DND-41 (cell line): Measurements from ENCODE around the gene JRKL.

Experiments
- ATAC-seq: fragments of 200-7000 bp; cut with Tn5 transposase; 3 replicates; pipeline ENCODE4 v1.9.1; 2021; ENCODE audit warnings: low read depth; ENCODE audit not compliant: insufficient read depth
- DNase-seq: peaks from one replicate; pipeline ENCODE4 v3.0.0-alpha.2; 2020
- H2AFZ ChIP-seq: 2 replicates; pipeline ENCODE4 v1.6.0; 2012; ENCODE audit warnings: low read depth, low read length
- H3K27ac ChIP-seq: 2 replicates; pipeline ENCODE4 v1.5.1; 2012; ENCODE audit warnings: low read length, inconsistent platforms
- H3K27me3 ChIP-seq: fragments of 200-600 bp; sonication (generic); 2 replicates; pipeline ENCODE4 v1.6.0; 2012; ENCODE audit warnings: low read length, mild to moderate bottlenecking, inconsistent platforms; ENCODE audit not compliant: insufficient read depth, poor library complexity
- H3K36me3 ChIP-seq: 2 replicates; pipeline ENCODE4 v1.5.1; 2012; ENCODE audit warnings: low read length, inconsistent platforms; ENCODE audit not compliant: insufficient read depth
- H3K4me1 ChIP-seq: 2 replicates; pipeline ENCODE4 v1.5.1; 2012; ENCODE audit warnings: mild to moderate bottlenecking, low read length; ENCODE audit not compliant: insufficient read depth
- H3K4me2 ChIP-seq: 2 replicates; pipeline ENCODE4 v1.6.0; 2012; ENCODE audit warnings: mild to moderate bottlenecking, moderate library complexity, low read length, inconsistent platforms; ENCODE audit not compliant: insufficient read depth
- H3K4me3 ChIP-seq, 2 experiments: fragments of 200-600 bp in 1 of 2; shearing (Covaris generic) in 1 of 2; 2 replicates each; pipeline ENCODE4 v1.5.1; 2012 to 2016; ENCODE audit warnings: inconsistent platforms in 2 of 2, low read length in 2 of 2, mild to moderate bottlenecking in 2 of 2, low read depth in 1 of 2, moderate library complexity in 1 of 2
- H3K79me2 ChIP-seq: 2 replicates; pipeline ENCODE4 v1.6.0; 2012; ENCODE audit warnings: low read length, inconsistent platforms; ENCODE audit not compliant: insufficient read depth
- H3K9ac ChIP-seq: 2 replicates; pipeline ENCODE4 v1.6.0; 2012; ENCODE audit warnings: low read depth, mild to moderate bottlenecking, inconsistent platforms, low read length, moderate library complexity
- H3K9me3 ChIP-seq: 2 replicates; pipeline ENCODE4 v1.5.1; 2012; ENCODE audit warnings: low read length, moderate library complexity, mild to moderate bottlenecking, inconsistent platforms; ENCODE audit not compliant: insufficient read depth, severe bottlenecking
- H4K20me1 ChIP-seq: 2 replicates; pipeline ENCODE4 v1.6.0; 2012; ENCODE audit warnings: low read length; ENCODE audit not compliant: insufficient read depth
- EZH2 ChIP-seq: IDR thresholded peaks from 3 replicates; pipeline ENCODE4 v1.6.1; 2012; ENCODE audit warnings: borderline replicate concordance, low read depth, mild to moderate bottlenecking, moderate library complexity, low read length, inconsistent platforms; ENCODE audit not compliant: severe bottlenecking
- TF ChIP-seq, protein P1 (sequence below): IDR thresholded peaks from 2 replicates; pipeline ENCODE4 v1.5.1; 2012; ENCODE audit warnings: borderline replicate concordance, low read length, moderate library complexity, mild to moderate bottlenecking; ENCODE audit not compliant: poor library complexity, severe bottlenecking; ENCODE audit errors: extremely low read depth

Gene JRKL

GRCh38 chr11:96384156-96384555, 5.7 kb upstream of the JRKL start:
- Histone ChIP-seq H3K9ac (no peak overlapping the region), H3K4me1 (peaks cover 24% of the 10 kb centered on the region), H3K4me3 (no peak overlapping the region), H3K79me2 (peaks cover 27% of the 10 kb centered on the region), H2AFZ (no peak overlapping the region), H3K9me3 (no peaks in the 10 kb centered on the region), H3K27ac (no peak overlapping the region), H3K27me3 (no peaks in the 10 kb centered on the region), H3K4me2 (no peak overlapping the region), H3K36me3 (peaks cover 40% of the 10 kb centered on the region), H4K20me1 (no peaks in the 10 kb centered on the region)
- DNase-seq (no peak), ATAC-seq (no peak)
- TF ChIP-seq, protein P1, sequence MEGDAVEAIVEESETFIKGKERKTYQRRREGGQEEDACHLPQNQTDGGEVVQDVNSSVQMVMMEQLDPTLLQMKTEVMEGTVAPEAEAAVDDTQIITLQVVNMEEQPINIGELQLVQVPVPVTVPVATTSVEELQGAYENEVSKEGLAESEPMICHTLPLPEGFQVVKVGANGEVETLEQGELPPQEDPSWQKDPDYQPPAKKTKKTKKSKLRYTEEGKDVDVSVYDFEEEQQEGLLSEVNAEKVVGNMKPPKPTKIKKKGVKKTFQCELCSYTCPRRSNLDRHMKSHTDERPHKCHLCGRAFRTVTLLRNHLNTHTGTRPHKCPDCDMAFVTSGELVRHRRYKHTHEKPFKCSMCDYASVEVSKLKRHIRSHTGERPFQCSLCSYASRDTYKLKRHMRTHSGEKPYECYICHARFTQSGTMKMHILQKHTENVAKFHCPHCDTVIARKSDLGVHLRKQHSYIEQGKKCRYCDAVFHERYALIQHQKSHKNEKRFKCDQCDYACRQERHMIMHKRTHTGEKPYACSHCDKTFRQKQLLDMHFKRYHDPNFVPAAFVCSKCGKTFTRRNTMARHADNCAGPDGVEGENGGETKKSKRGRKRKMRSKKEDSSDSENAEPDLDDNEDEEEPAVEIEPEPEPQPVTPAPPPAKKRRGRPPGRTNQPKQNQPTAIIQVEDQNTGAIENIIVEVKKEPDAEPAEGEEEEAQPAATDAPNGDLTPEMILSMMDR, result no peak
- TF ChIP-seq EZH2, result no peak

DNA sequence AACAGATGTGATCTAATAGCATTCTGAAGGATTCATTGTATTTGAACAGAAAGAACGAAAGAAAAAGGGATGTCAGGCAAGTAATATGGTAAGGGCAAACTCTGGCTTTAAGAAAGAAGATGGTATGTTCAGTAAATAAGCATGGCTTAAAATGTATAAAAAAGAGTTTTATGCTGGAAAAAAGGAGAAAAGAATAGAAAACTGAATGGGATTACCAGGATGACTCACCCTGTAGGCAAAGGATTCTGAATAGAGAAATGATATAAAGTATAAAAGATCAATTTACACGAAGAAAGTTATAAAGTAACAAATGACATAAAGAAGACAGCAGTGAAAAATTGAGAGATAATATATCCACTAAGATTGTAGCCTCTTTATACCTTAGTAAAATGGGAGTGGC, 4.6 kb upstream of the JRKL start:
- no peak overlapping the region for H3K9ac ChIP-seq
- H3K4me2 ChIP-seq, result no peak overlapping the region
- H3K27ac ChIP-seq, result no peak overlapping the region
- no peaks in the 10 kb centered on the region for H4K20me1 ChIP-seq
- peaks cover 32% of the 10 kb centered on the region for H3K36me3 ChIP-seq
- peaks cover 33% of the 10 kb centered on the region for H3K79me2 ChIP-seq
- DNase-seq (no peak), ATAC-seq (no peak)
- H3K27me3 ChIP-seq, result no peaks in the 10 kb centered on the region
- peaks cover 24% of the 10 kb centered on the region for H3K4me1 ChIP-seq
- no peak overlapping the region for H2AFZ ChIP-seq
- H3K4me3 ChIP-seq, result no peak overlapping the region
- TF ChIP-seq, protein P1, result no peak
- TF ChIP-seq EZH2, result no peak
- H3K9me3 ChIP-seq, result no peaks in the 10 kb centered on the region

DNA sequence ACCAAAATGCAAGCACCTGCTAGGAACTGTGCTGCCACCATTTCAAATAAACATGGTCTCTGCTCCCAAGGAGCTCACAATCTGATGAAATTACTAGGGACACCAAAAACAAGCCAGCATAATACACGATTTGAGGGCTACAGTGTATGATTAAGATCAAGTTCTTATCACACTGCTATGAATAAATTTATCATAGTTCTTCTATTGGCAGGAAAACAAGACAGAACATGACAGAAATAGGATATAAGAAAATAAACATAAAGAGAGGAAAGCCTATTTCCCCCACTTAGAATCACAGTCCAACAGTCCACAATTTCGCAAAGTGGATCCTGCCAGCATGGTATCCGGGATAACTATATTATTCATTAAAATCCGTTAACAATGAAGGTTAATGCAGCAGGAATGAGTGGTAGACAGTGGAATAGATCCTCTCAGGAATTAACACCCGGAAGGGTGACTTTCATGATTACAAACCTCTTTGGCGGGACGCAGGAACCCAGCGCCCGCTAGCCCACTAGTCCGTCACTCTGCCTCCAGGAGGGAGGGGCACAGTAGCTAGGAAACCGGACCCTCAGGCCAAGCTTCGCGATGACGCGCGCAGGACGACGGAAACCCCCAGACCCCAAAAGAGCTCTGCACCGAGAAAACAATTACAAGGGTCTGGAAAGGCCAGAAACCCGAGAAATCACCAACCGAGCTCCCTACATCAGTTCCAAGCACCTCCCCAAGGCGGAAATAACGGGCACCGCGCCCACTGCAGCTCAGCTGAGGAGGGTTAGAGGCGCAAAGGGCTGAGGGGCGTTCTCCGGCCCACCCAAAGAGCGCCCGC, 708 bp upstream of the JRKL start:
- H3K79me2 ChIP-seq, result peaks cover 57% of the 10 kb centered on the region
- peaks cover 7% of the 10 kb centered on the region for H3K36me3 ChIP-seq
- H3K27ac ChIP-seq, result peak overlapping the region; percentile 90
- ATAC-seq (peak; percentile 69), DNase-seq (no peak)
- no peak for TF ChIP-seq EZH2
- TF ChIP-seq, protein P1, result peak; percentile 2
- H3K9ac ChIP-seq, result peak overlapping the region; percentile 91
- H2AFZ ChIP-seq, result peak overlapping the region; percentile 90
- H3K27me3 ChIP-seq, result no peaks in the 10 kb centered on the region
- no peaks in the 10 kb centered on the region for H4K20me1 ChIP-seq
- peaks cover 54% of the 10 kb centered on the region for H3K4me1 ChIP-seq
- H3K9me3 ChIP-seq, result no peaks in the 10 kb centered on the region
- peak overlapping the region; percentile 79 for H3K4me2 ChIP-seq
- H3K4me3 ChIP-seq, result peak overlapping the region; percentile 68 to 96
